PC-3 (cell line): ENCODE measurements around the gene FBXW7.

Experiments used
- EZH2 ChIP-seq: fragments of 300-600 bp; sonication (generic); IDR thresholded peaks from one replicate; pipeline ENCODE4 v1.6.1; 2017; ENCODE audit warnings: antibody characterized with exemption, mild to moderate bottlenecking, low read length; ENCODE audit not compliant: unreplicated experiment
- EZH2phosphoT487 ChIP-seq: fragments of 300-600 bp; sonication (generic); IDR thresholded peaks from 2 replicates; pipeline ENCODE4 v1.6.1; 2018; ENCODE audit warnings: mild to moderate bottlenecking, antibody characterized with exemption, low read length, borderline replicate concordance
- TF ChIP-seq, protein P1 (sequence below): fragments of 300-600 bp; sonication (generic); conservative IDR thresholded peaks from 2 replicates; pipeline ENCODE4 v1.5.1; 2017; ENCODE audit warnings: antibody characterized with exemption, low read depth, mild to moderate bottlenecking, low read length

DNA sequence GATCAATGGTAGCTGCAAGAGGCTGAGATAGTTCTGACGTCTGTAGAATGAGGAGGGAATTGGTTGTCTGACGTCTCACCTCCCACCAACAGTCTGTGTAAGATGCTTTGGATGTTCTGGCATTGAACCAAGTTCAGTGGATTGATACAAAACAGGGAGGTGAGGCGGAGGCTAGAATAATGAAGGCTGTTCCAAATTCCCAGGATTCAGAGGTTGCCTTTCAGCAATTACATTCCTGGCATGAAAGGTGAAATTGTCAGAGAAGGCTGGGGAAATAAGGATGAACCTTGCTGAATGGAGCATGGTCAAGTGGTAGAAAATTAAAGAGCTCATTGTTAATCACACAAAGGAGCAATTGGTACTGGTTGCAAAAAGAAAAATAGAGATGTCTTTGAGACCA is 241.6 kb downstream of the FBXW7 start:
- TF ChIP-seq, protein P1, sequence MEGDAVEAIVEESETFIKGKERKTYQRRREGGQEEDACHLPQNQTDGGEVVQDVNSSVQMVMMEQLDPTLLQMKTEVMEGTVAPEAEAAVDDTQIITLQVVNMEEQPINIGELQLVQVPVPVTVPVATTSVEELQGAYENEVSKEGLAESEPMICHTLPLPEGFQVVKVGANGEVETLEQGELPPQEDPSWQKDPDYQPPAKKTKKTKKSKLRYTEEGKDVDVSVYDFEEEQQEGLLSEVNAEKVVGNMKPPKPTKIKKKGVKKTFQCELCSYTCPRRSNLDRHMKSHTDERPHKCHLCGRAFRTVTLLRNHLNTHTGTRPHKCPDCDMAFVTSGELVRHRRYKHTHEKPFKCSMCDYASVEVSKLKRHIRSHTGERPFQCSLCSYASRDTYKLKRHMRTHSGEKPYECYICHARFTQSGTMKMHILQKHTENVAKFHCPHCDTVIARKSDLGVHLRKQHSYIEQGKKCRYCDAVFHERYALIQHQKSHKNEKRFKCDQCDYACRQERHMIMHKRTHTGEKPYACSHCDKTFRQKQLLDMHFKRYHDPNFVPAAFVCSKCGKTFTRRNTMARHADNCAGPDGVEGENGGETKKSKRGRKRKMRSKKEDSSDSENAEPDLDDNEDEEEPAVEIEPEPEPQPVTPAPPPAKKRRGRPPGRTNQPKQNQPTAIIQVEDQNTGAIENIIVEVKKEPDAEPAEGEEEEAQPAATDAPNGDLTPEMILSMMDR, result no peak
- TF ChIP-seq EZH2, result no peak
- TF ChIP-seq EZH2phosphoT487, result no peak
